Neural progenitor cell (in vitro differentiated cells): ENCODE results near the gene PIK3C3. TPM values are rescaled to one million over a fixed set of nuclear protein-coding genes. Genes with fewer than 3 reads are reported as not detected.

Source experiments
- DNase-seq: peaks from one replicate; pipeline ENCODE4 v3.0.0-alpha.2; 2016; ENCODE audit warnings: low spot score
- H2AFZ ChIP-seq: fragments of 200-600 bp; sonication (generic); replicated peaks from 2 replicates; pipeline ENCODE4 v1.6.1; 2016; ENCODE audit warnings: antibody characterized with exemption
- H3F3A ChIP-seq: fragments of 200-600 bp; sonication (generic); 2 replicates; pipeline ENCODE4 v1.6.1; 2016; ENCODE audit warnings: antibody characterized with exemption, low read depth
- H3K27ac ChIP-seq: fragments of 200-600 bp; sonication (generic); 2 replicates; pipeline ENCODE4 v1.5.1; 2016; ENCODE audit warnings: mild to moderate bottlenecking
- H3K27me3 ChIP-seq: fragments of 200-600 bp; sonication (generic); 2 replicates; pipeline ENCODE4 v1.6.1; 2016; ENCODE audit warnings: mild to moderate bottlenecking, moderate library complexity
- H3K36me3 ChIP-seq: fragments of 200-600 bp; sonication (generic); 2 replicates; pipeline ENCODE4 v1.5.1; 2016
- H3K4me1 ChIP-seq: fragments of 200-600 bp; sonication (generic); 2 replicates; pipeline ENCODE4 v1.6.1; 2016; ENCODE audit warnings: mixed run types
- H3K4me2 ChIP-seq: fragments of 200-600 bp; sonication (generic); 2 replicates; pipeline ENCODE4 v1.6.1; 2016
- H3K4me3 ChIP-seq: fragments of 200-600 bp; sonication (generic); 2 replicates; pipeline ENCODE4 v1.5.1; 2016
- H3K79me2 ChIP-seq: fragments of 200-600 bp; sonication (generic); 2 replicates; pipeline ENCODE4 v1.6.1; 2016; ENCODE audit warnings: low read depth
- H3K9ac ChIP-seq: fragments of 200-600 bp; sonication (generic); 2 replicates; pipeline ENCODE4 v1.6.1; 2016
- H3K9me3 ChIP-seq: fragments of 200-600 bp; sonication (generic); 2 replicates; pipeline ENCODE4 v1.5.1; 2016; ENCODE audit warnings: low read depth
- H4K20me1 ChIP-seq: fragments of 200-600 bp; sonication (generic); 2 replicates; pipeline ENCODE4 v1.6.1; 2016; ENCODE audit warnings: low read depth
- H3K27ac Mint-ChIP-seq: 3 replicates; pipeline ENCODE4 v1.8.0; 2021; ENCODE audit warnings: mixed read lengths
- H3K27me3 Mint-ChIP-seq: 2 replicates; pipeline ENCODE4 v1.8.0; 2022; ENCODE audit warnings: low read depth, mild to moderate bottlenecking, inconsistent platforms, moderate library complexity, mixed read lengths; ENCODE audit not compliant: insufficient read depth
- H3K36me3 Mint-ChIP-seq: 3 replicates; pipeline ENCODE4 v1.8.0; 2021; ENCODE audit warnings: mixed read lengths
- H3K4me1 Mint-ChIP-seq: 3 replicates; pipeline ENCODE4 v1.8.0; 2021; ENCODE audit warnings: mixed read lengths
- H3K4me3 Mint-ChIP-seq: 3 replicates; pipeline ENCODE4 v1.8.0; 2021; ENCODE audit warnings: mild to moderate bottlenecking, moderate library complexity, mixed read lengths
- H3K9me3 Mint-ChIP-seq: 3 replicates; pipeline ENCODE4 v1.8.0; 2020; ENCODE audit warnings: mixed read lengths
- CTCF ChIP-seq: fragments of 200-600 bp; sonication (generic); IDR thresholded peaks from 2 replicates; pipeline ENCODE4 v1.5.1; 2017; ENCODE audit warnings: antibody characterized with exemption, mild to moderate bottlenecking
- EZH2 ChIP-seq: fragments of 200-600 bp; sonication (generic); IDR thresholded peaks from 2 replicates; pipeline ENCODE4 v1.6.1; 2017; ENCODE audit warnings: antibody characterized with exemption, mild to moderate bottlenecking, moderate library complexity
- EZH2phosphoT487 ChIP-seq: fragments of 200-600 bp; sonication (generic); IDR thresholded peaks from 2 replicates; pipeline ENCODE4 v1.6.1; 2017; ENCODE audit warnings: antibody characterized with exemption
- total RNA-seq: library from RNA; depleted of rRNA; stranded (reverse); fragments of >200 nt; gene quantifications from 2 replicates; pipeline ENCODE4 v1.2.3, GENCODE V29; 2015; ENCODE audit warnings: low replicate concordance

PIK3C3 gene
- total RNA-seq, 1 donor from 2014 or later = 87.0 TPM

GRCh38 chr18:41932899-41933298 is 22.1 kb upstream of the PIK3C3 start:
- no peak overlapping the region for H3K4me3 Mint-ChIP-seq
- no peaks in the 10 kb centered on the region for H3K9me3 ChIP-seq
- no peak overlapping the region for H3K4me2 ChIP-seq
- no peak overlapping the region for H3K9ac ChIP-seq
- DNase-seq = no peak
- H3K4me1 Mint-ChIP-seq = no peaks in the 10 kb centered on the region
- H4K20me1 ChIP-seq = no peaks in the 10 kb centered on the region
- no peaks in the 10 kb centered on the region for H3K79me2 ChIP-seq
- TF ChIP-seq EZH2phosphoT487 (no peak), EZH2 (no peak), CTCF (no peak)
- H3K27ac ChIP-seq = no peak overlapping the region
- H2AFZ ChIP-seq = no peak overlapping the region
- no peaks in the 10 kb centered on the region for H3K36me3 ChIP-seq
- H3K4me1 ChIP-seq = no peaks in the 10 kb centered on the region
- peaks cover 3% of the 10 kb centered on the region for H3K9me3 Mint-ChIP-seq
- H3K4me3 ChIP-seq = no peak overlapping the region
- H3K27me3 ChIP-seq = no peaks in the 10 kb centered on the region
- H3K27ac Mint-ChIP-seq = no peak overlapping the region
- peaks cover 2% of the 10 kb centered on the region for H3K27me3 Mint-ChIP-seq
- no peaks in the 10 kb centered on the region for H3K36me3 Mint-ChIP-seq
- no peaks in the 10 kb centered on the region for H3F3A ChIP-seq

- Histone ChIP-seq H4K20me1 (no peaks in the 10 kb centered on the region), H3K36me3 (no peaks in the 10 kb centered on the region), H3K27me3 (no peaks in the 10 kb centered on the region), H3K4me1 (no peaks in the 10 kb centered on the region), H3K9me3 (no peaks in the 10 kb centered on the region), H3F3A (no peaks in the 10 kb centered on the region), H3K9ac (no peak overlapping the region), H3K4me3 (no peak overlapping the region), H3K27ac (no peak overlapping the region), H3K4me2 (no peak overlapping the region), H3K79me2 (no peaks in the 10 kb centered on the region), H2AFZ (no peak overlapping the region)
- Mint-ChIP-seq H3K36me3 (no peaks in the 10 kb centered on the region), H3K4me1 (no peaks in the 10 kb centered on the region), H3K9me3 (peaks cover 3% of the 10 kb centered on the region), H3K27ac (no peak overlapping the region), H3K4me3 (no peak overlapping the region), H3K27me3 (peaks cover 2% of the 10 kb centered on the region)
- no peak for DNase-seq
- TF ChIP-seq CTCF = no peak
- no peak for TF ChIP-seq EZH2
- no peak for TF ChIP-seq EZH2phosphoT487
Observed at GRCh38 chr18:41933778-41934177, 21.3 kb upstream of the PIK3C3 start.

- no peaks in the 10 kb centered on the region for H3K27me3 ChIP-seq
- no peaks in the 10 kb centered on the region for H3K79me2 ChIP-seq
- Mint-ChIP-seq H3K27me3 (peaks cover 2% of the 10 kb centered on the region), H3K36me3 (no peaks in the 10 kb centered on the region), H3K4me1 (no peaks in the 10 kb centered on the region), H3K4me3 (no peak overlapping the region), H3K9me3 (peaks cover 3% of the 10 kb centered on the region), H3K27ac (no peak overlapping the region)
- no peak overlapping the region for H3K27ac ChIP-seq
- TF ChIP-seq EZH2phosphoT487 (no peak), EZH2 (no peak), CTCF (no peak)
- H3K36me3 ChIP-seq = no peaks in the 10 kb centered on the region
- no peak overlapping the region for H3K4me3 ChIP-seq
- no peaks in the 10 kb centered on the region for H4K20me1 ChIP-seq
- H3K9ac ChIP-seq = no peak overlapping the region
- H3F3A ChIP-seq = no peaks in the 10 kb centered on the region
- no peak overlapping the region for H2AFZ ChIP-seq
- no peaks in the 10 kb centered on the region for H3K4me1 ChIP-seq
- DNase-seq = no peak
- no peak overlapping the region for H3K4me2 ChIP-seq
- no peaks in the 10 kb centered on the region for H3K9me3 ChIP-seq
Observed at GRCh38 chr18:41936471-41937134, 18.4 kb upstream of the PIK3C3 start.
